HEK293T (cell line): Measurements from ENCODE around the gene TEX12.

Experiments used
- BHLHE40 ChIP-seq: fragments of 450-650 bp; IDR thresholded peaks from 2 replicates; pipeline ENCODE4 v1.6.1; 2016; ENCODE audit warnings: mild to moderate bottlenecking, moderate library complexity, borderline replicate concordance
- FOXK2 ChIP-seq: fragments of 450-650 bp; IDR thresholded peaks from 2 replicates; pipeline ENCODE4 v1.6.1; 2016; ENCODE audit warnings: mild to moderate bottlenecking
- L3MBTL2 ChIP-seq: fragments of 450-650 bp; conservative IDR thresholded peaks from 2 replicates; pipeline ENCODE4 v1.6.1; 2016; ENCODE audit warnings: mild to moderate bottlenecking
- SP1 ChIP-seq: fragments of 450-650 bp; IDR thresholded peaks from 2 replicates; pipeline ENCODE4 v1.6.1; 2017

DNA sequence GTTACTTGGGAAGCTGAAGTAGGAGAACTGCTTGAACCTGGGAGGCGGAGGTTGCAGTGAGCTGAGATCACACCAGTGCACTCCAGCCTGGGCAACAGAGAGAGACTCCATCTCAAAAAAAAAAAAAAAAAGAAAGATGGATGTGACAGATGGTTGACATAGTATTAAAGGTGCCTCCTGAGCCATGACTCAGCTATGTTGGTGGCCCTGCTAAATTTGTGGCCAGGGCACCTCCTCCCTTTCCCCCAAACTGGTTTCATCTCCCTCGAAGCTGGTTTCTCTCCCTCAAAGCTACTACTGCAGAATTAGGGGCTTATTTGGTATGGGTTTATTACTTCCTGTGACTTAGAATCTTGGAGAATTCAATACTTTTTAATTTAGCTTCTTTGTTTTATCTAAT is 49.0 kb upstream of the TEX12 start:
- TF ChIP-seq SP1 = no peak
- TF ChIP-seq BHLHE40 = no peak
- no peak for TF ChIP-seq FOXK2
- TF ChIP-seq L3MBTL2 = no peak
